ENCODE data around the gene DOCK9.

DNA sequence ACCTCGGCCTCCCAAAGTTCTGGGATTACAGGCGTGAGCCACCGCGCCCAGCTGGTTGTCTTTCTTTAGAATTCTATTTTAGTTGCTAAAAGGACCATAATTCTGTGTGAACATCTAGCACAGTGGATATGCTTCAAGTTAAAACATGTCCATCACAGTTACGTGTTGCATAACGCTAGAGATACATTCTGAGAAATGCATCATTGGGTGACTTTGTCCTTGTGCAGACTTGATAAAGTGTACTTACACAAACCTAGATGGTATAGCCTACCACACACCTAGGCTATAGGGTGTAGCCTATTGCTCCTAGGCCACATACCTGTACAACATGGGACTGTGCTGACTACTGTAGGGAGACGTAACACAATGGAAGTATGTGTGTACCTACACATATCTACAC is 35.4 kb downstream of the DOCK9 start:
- TF ChIP-seq, protein P1, sequence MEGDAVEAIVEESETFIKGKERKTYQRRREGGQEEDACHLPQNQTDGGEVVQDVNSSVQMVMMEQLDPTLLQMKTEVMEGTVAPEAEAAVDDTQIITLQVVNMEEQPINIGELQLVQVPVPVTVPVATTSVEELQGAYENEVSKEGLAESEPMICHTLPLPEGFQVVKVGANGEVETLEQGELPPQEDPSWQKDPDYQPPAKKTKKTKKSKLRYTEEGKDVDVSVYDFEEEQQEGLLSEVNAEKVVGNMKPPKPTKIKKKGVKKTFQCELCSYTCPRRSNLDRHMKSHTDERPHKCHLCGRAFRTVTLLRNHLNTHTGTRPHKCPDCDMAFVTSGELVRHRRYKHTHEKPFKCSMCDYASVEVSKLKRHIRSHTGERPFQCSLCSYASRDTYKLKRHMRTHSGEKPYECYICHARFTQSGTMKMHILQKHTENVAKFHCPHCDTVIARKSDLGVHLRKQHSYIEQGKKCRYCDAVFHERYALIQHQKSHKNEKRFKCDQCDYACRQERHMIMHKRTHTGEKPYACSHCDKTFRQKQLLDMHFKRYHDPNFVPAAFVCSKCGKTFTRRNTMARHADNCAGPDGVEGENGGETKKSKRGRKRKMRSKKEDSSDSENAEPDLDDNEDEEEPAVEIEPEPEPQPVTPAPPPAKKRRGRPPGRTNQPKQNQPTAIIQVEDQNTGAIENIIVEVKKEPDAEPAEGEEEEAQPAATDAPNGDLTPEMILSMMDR (IDR thresholded peaks at IDR 0.05; ENCODE audit: poor library complexity) = no peak
- TF ChIP-seq EZH2phosphoT487 (IDR thresholded peaks at IDR 0.05; ENCODE audit: low read depth, severe bottlenecking, unreplicated experiment) = no peak

Measured in hepatocyte (in vitro differentiated cells).